AG08395 (cell line): ENCODE results near the gene SYNJ2BP.

Experiments
- DNase-seq: peaks from one replicate; pipeline ENCODE4 v3.0.0; 2012; ENCODE audit warnings: mixed read lengths, low spot score

Gene SYNJ2BP

DNA sequence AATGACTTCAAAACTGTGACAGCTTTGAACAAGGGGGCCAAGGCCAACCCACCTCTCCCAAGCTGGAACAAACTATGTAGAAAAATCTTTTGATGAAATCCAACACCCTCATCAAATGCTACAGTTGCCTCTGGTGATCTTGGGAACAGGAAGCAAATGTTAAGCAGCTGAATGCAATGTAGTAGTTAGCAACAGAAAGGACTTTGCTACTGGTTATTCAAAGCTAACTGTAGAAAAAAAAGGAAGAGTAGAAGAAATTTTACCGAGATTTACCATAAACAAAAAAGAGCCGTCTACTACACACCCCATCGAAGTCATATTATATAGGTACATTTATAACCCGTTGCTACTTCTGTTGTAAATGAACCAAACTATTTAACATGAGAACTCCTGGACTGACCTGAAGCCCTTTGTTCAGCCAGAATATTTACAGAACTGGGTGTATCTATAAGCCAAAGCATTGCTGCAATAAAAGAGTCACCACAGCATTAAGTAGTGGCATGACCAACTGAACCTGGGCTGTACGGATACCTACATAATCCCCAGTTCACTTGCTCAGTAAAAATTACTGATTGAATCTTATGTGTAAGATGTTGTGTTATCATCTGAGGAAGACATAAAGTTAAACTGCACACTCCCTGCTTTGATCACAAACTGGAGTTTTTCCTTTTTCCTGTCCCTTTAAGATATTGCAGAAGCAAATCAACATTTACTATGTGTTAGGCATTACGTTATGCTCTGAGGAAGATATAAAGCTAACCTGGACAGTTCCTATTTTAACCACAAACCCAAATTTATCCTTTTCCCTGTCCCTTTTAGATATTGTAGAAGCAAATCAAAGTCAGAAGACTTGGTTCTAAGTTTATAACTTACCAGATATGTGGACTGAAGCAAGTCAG is 25.1 kb downstream of the SYNJ2BP start:
- DNase-seq = no peak

GRCh38 chr14:70382536-70382935 is 34.4 kb downstream of the SYNJ2BP start:
- DNase-seq = no peak

GRCh38 chr14:70380824-70381223 is 36.1 kb downstream of the SYNJ2BP start:
- no peak for DNase-seq

DNA sequence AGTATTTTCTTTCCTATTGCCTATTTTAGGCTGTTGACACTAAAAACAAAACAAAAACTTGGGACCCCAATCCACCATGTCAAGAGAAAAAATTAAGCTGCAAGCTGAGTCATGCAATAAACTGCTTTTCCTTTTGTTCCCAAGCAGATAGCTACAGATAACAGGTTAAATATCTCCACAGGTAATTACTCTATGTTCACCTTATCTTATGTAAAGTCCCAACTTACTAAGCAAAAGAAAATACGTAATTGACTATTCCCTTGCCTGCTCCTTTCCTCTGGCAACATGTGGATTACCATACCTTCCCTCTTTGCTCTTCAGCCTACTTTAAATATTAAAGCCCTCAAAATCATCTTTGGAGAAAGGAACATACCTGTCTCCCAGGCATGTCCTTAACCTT is 38.2 kb downstream of the SYNJ2BP start:
- no peak for DNase-seq
